Gastroesophageal sphincter (tissue), 3 donors: ENCODE measurements around the gene PCID2.

ENCODE experiments used
- CTCF ChIP-seq, 4 experiments: fragments of 200-600 bp in 2 of 4; fragments of 450-650 bp in 2 of 4; sonication (generic) in 1 of 4; IDR thresholded peaks; one replicate each; pipeline ENCODE4 v1.5.1; 2017 to 2019; ENCODE audit warnings: antibody characterized with exemption in 4 of 4, mild to moderate bottlenecking in 2 of 4, moderate library complexity in 2 of 4
- EP300 ChIP-seq: sonication (generic); formaldehyde crosslinking; IDR thresholded peaks from one replicate; pipeline ENCODE4 v1.6.1; 2017; ENCODE audit warnings: antibody characterized with exemption, mild to moderate bottlenecking
- POLR2AphosphoS5 ChIP-seq: sonication (generic); formaldehyde crosslinking; IDR thresholded peaks from one replicate; pipeline ENCODE4 v1.6.1; 2017; ENCODE audit warnings: antibody characterized with exemption

- TF ChIP-seq CTCF (IDR thresholded peaks at IDR 0.05) (no peak), EP300 (no peak), POLR2AphosphoS5 (no peak)
These were observed 47.5 kb downstream of the PCID2 start for GRCh38 chr13:113160983-113161382.
